ENCODE measurements around the gene CD2AP.

GRCh38 chr6:47479140-47479508 is 1.5 kb downstream of the CD2AP start:
- TF ChIP-seq POLR2A (IDR thresholded peaks at IDR 0.05; ENCODE audit: low read length), result no peak
- TF ChIP-seq GATA1 (IDR thresholded peaks at IDR 0.05; ENCODE audit: low read depth, low read length), result no peak
